ENCODE data around the gene SLC5A5. TPM values are rescaled to one million over a fixed set of nuclear protein-coding genes. Genes with fewer than 3 reads are reported as not detected.
"Not testable (repeated sequence)": the region's sequence is repeated elsewhere in the genome, so short reads cannot be mapped to it uniquely, and the experiment has no call there.

SLC5A5 gene
- total and polyA plus RNA-seq, 4 donors, result 0.14 to 0.95 (median 0.15) TPM; not detected in 1

DNA sequence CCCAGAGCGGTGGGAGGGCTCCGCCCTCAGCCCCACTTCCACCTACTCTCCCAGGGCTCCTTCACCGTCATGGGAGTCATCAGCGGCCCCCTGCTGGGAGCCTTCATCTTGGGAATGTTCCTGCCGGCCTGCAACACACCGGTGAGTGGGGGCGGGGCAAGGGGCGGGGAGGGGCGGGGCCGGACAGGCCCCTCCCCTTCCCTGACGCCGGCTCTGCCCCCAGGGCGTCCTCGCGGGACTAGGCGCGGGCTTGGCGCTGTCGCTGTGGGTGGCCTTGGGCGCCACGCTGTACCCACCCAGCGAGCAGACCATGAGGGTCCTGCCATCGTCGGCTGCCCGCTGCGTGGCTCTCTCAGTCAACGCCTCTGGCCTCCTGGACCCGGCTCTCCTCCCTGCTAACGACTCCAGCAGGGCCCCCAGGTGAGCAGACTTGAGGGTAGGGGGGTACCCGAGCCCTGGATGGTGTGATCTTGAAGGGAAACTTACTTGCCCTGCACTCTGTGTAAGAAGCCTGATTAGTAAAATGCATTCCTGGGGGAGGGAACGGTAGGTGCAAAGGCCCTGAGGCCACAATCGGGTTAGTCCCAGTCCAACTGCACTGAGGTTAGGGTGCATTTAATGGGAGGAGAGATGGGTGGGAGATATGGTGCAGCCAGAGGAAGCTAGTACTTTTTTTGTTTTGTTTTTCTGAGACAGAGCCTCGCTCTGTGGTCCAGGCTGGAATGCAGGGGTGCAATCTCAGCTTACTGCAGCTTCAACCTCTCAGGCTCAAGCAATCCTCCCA lies 12.1 kb downstream of the SLC5A5 start:
- no peak for ATAC-seq (ENCODE audit: insufficient read depth, low FRiP score)

DNA sequence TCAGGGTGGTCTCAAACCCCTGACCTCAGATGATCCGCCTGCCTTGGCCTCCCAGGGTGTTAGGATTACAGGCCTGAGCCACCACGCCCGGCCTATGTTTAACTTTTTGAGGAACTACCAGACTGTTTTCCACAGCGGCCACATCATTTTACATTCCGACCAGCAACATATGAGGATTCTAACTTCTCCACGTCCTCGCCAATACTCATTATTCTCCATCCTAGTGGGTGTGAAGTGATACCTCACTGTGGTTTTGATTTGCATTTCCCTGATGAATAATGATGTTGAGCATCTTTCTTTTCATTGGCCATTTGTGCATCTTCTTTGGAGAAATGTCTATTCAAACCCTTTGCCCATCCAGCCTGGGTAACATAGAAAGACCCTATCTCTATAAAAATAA lies 14.8 kb downstream of the SLC5A5 start:
- ATAC-seq (ENCODE audit: insufficient read depth, low FRiP score), result no peak
- no peak overlapping the region for H3K4me3 ChIP-seq
- peaks cover 0 to 2% (median 0%) of the 10 kb centered on the region in 5 donors for H3K4me1 ChIP-seq (ENCODE audit: control insufficient read depth in 5 of 5, insufficient read depth in 5 of 5, low read length in 5 of 5)
- no peak overlapping the region for H3K9ac ChIP-seq (ENCODE audit: insufficient read depth in 1 of 2, low read length in 2 of 2)
- H3K27ac ChIP-seq (ENCODE audit: low read depth in 1 of 2, low read length in 1 of 2), result no peak overlapping the region
- no peaks in the 10 kb centered on the region for H3K36me3 ChIP-seq (ENCODE audit: control insufficient read depth in 4 of 4, insufficient read depth in 4 of 4, low read length in 4 of 4)
- peaks cover 0 to 4% (median 0%) of the 10 kb centered on the region in 3 donors for H3K27me3 ChIP-seq (ENCODE audit: control insufficient read depth in 3 of 3, insufficient read depth in 3 of 3, low read length in 2 of 3)
- TF ChIP-seq, protein P1, sequence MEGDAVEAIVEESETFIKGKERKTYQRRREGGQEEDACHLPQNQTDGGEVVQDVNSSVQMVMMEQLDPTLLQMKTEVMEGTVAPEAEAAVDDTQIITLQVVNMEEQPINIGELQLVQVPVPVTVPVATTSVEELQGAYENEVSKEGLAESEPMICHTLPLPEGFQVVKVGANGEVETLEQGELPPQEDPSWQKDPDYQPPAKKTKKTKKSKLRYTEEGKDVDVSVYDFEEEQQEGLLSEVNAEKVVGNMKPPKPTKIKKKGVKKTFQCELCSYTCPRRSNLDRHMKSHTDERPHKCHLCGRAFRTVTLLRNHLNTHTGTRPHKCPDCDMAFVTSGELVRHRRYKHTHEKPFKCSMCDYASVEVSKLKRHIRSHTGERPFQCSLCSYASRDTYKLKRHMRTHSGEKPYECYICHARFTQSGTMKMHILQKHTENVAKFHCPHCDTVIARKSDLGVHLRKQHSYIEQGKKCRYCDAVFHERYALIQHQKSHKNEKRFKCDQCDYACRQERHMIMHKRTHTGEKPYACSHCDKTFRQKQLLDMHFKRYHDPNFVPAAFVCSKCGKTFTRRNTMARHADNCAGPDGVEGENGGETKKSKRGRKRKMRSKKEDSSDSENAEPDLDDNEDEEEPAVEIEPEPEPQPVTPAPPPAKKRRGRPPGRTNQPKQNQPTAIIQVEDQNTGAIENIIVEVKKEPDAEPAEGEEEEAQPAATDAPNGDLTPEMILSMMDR (IDR thresholded peaks at IDR 0.05; ENCODE audit: control extremely low read depth, extremely low read depth), result no peak
- 65 to 81% methylated on average over 7 of the region's 7 CpGs for WGBS, 2 donors
- no peak for DNase-seq
- peaks cover 0 to 13% (median 0%) of the 10 kb centered on the region in 4 donors for H3K9me3 ChIP-seq (ENCODE audit: control insufficient read depth in 4 of 4, insufficient read depth in 3 of 4, low read length in 3 of 4)

More for the DNA sequence above, 12.1 kb downstream of the SLC5A5 start:
- H3K9me3 ChIP-seq (ENCODE audit: control insufficient read depth in 4 of 4, insufficient read depth in 3 of 4, low read length in 3 of 4), result peaks cover 0 to 8% (median 0%) of the 10 kb centered on the region in 4 donors
- 78 to 79% methylated on average over 33 of the region's 33 CpGs for WGBS, 2 donors
- peaks cover 0 to 2% (median 0%) of the 10 kb centered on the region in 5 donors for H3K4me1 ChIP-seq (ENCODE audit: control insufficient read depth in 5 of 5, insufficient read depth in 5 of 5, low read length in 5 of 5)
- H3K4me3 ChIP-seq, result no peak overlapping the region
- no peak overlapping the region for H3K9ac ChIP-seq (ENCODE audit: insufficient read depth in 1 of 2, low read length in 2 of 2)
- TF ChIP-seq, protein P1 (IDR thresholded peaks at IDR 0.05; ENCODE audit: control extremely low read depth, extremely low read depth), result no peak
- no peak for DNase-seq
- no peak overlapping the region for H3K27ac ChIP-seq (ENCODE audit: low read depth in 1 of 2, low read length in 1 of 2)
- no peaks in the 10 kb centered on the region for H3K36me3 ChIP-seq (ENCODE audit: control insufficient read depth in 4 of 4, insufficient read depth in 4 of 4, low read length in 4 of 4)
- H3K27me3 ChIP-seq (ENCODE audit: control insufficient read depth in 3 of 3, insufficient read depth in 3 of 3, low read length in 2 of 3), result peaks cover 0 to 4% (median 0%) of the 10 kb centered on the region in 3 donors

DNA sequence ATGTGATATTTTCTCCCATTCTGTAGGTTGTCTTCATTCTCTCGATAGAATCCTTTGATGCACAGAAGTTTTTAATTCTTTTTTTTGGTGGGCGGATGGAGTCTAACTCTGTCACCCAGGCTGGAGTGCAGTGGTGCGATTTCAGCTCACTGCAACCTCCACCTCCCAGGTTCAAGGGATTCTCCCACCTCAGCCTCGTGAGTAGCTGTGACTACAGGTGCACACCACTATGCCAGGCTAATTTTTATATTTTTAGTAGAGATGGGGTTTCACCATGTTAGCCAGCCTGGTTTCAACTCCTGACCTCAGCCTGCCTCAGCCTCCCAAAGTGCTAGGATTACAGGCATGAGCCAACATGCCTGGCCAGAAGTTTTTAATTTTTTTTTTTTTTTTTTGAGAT lies 15.5 kb downstream of the SLC5A5 start:
- 78% methylated on average over 4 of the region's 4 CpGs for WGBS, 2 donors
- not testable (repeated sequence) for H3K36me3 ChIP-seq (ENCODE audit: control insufficient read depth in 4 of 4, insufficient read depth in 4 of 4, low read length in 4 of 4); DNase-seq; H3K27me3 ChIP-seq (ENCODE audit: control insufficient read depth in 3 of 3, insufficient read depth in 3 of 3, low read length in 2 of 3); H3K4me1 ChIP-seq (ENCODE audit: control insufficient read depth in 5 of 5, insufficient read depth in 5 of 5, low read length in 5 of 5); H3K27ac ChIP-seq (ENCODE audit: low read depth in 1 of 2, low read length in 1 of 2); H3K4me3 ChIP-seq; ATAC-seq (ENCODE audit: insufficient read depth, low FRiP score); H3K9ac ChIP-seq (ENCODE audit: insufficient read depth in 1 of 2, low read length in 2 of 2)
- peaks cover 0 to 13% (median 0%) of the 10 kb centered on the region in 4 donors for H3K9me3 ChIP-seq (ENCODE audit: control insufficient read depth in 4 of 4, insufficient read depth in 3 of 4, low read length in 3 of 4)

DNA sequence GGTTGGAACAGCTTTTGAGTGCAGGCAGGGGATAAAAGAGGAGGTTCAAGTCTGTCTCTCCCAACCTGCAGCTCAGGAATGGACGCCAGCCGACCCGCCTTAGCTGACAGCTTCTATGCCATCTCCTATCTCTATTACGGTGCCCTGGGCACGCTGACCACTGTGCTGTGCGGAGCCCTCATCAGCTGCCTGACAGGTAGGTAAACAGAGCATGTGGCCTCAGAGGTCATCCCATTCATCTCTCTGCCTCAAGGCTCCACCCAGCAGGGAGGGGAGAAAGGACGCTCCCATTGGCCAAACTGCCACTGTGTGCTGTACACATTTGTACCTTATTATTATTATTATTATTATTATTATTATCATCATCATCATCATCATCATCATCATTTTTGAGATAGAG lies 16.5 kb downstream of the SLC5A5 start:
- Histone ChIP-seq H3K27ac (ENCODE audit: low read depth in 1 of 2, low read length in 1 of 2) (no peak overlapping the region), H3K4me3 (no peak overlapping the region), H3K9ac (ENCODE audit: insufficient read depth in 1 of 2, low read length in 2 of 2) (no peak overlapping the region), H3K36me3 (ENCODE audit: control insufficient read depth in 4 of 4, insufficient read depth in 4 of 4, low read length in 4 of 4) (no peaks in the 10 kb centered on the region), H3K27me3 (ENCODE audit: control insufficient read depth in 3 of 3, insufficient read depth in 3 of 3, low read length in 2 of 3) (peaks cover 0 to 4% (median 0%) of the 10 kb centered on the region in 3 donors), H3K4me1 (ENCODE audit: control insufficient read depth in 5 of 5, insufficient read depth in 5 of 5, low read length in 5 of 5) (peaks cover 0 to 2% (median 0%) of the 10 kb centered on the region in 5 donors), H3K9me3 (ENCODE audit: control insufficient read depth in 4 of 4, insufficient read depth in 3 of 4, low read length in 3 of 4) (peaks cover 0 to 13% (median 0%) of the 10 kb centered on the region in 4 donors)
- 53 to 73% methylated on average over 7 of the region's 7 CpGs for WGBS, 2 donors
- DNase-seq, result no peak
- TF ChIP-seq, protein P1 (IDR thresholded peaks at IDR 0.05; ENCODE audit: control extremely low read depth, extremely low read depth), result no peak
- no peak for ATAC-seq (ENCODE audit: insufficient read depth, low FRiP score)
